ENCODE results near the gene MTX3. TPM values are rescaled to one million over a fixed set of nuclear protein-coding genes. Genes with fewer than 3 reads are reported as not detected.

The MTX3 gene
- total RNA-seq, 1 donor from 2014 or later = 22.1 TPM

- Histone ChIP-seq H3K4me3 (ENCODE audit: low read depth, low read length) (no peak within 1 kb of the TSS), H3K36me3 (ENCODE audit: control insufficient read depth, insufficient read depth, low read length) (no peaks in the 10 kb centered on the region), H3K27me3 (ENCODE audit: control insufficient read depth, insufficient read depth, low read length) (peaks cover 28% of the 10 kb centered on the region)
- no peak for FAIRE-seq
- TF ChIP-seq, protein P1, sequence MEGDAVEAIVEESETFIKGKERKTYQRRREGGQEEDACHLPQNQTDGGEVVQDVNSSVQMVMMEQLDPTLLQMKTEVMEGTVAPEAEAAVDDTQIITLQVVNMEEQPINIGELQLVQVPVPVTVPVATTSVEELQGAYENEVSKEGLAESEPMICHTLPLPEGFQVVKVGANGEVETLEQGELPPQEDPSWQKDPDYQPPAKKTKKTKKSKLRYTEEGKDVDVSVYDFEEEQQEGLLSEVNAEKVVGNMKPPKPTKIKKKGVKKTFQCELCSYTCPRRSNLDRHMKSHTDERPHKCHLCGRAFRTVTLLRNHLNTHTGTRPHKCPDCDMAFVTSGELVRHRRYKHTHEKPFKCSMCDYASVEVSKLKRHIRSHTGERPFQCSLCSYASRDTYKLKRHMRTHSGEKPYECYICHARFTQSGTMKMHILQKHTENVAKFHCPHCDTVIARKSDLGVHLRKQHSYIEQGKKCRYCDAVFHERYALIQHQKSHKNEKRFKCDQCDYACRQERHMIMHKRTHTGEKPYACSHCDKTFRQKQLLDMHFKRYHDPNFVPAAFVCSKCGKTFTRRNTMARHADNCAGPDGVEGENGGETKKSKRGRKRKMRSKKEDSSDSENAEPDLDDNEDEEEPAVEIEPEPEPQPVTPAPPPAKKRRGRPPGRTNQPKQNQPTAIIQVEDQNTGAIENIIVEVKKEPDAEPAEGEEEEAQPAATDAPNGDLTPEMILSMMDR (IDR thresholded peaks at IDR 0.05; ENCODE audit: insufficient read depth, low read length, severe bottlenecking) = no peak
- no peak for DNase-seq (ENCODE audit: low read depth)
Measured at GRCh38 chr5:80034962-80035821, 44.1 kb upstream of the MTX3 start, which contains the start of gene THBS4. Gene THBS4 (plus strand): TSS chr5:80035348. CDS start chr5:80035538, 190 bp downstream.

DNA sequence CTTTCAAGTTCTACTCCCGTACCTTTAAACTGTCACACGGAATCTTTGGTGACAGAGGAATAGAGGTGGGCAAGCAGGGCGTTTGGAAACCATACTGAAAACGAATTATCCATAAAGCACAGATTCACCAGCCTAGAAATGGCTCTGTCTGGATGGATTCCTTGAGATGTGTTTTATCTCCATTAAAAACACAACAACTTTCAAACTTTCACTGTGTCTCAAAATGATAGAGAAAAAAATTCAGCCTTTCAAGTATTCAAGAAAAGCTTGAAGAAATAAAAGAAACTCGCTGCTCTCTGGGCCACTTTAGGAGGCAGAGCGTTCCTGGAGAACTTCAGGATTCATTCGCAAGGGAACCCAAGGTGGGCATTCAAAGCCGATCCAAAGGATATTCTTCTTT, 43.5 kb upstream of the MTX3 start:
- no peak overlapping the region for H3K4me3 ChIP-seq (ENCODE audit: low read depth, low read length)
- H3K27me3 ChIP-seq (ENCODE audit: control insufficient read depth, insufficient read depth, low read length) = peaks cover 26% of the 10 kb centered on the region

DNA sequence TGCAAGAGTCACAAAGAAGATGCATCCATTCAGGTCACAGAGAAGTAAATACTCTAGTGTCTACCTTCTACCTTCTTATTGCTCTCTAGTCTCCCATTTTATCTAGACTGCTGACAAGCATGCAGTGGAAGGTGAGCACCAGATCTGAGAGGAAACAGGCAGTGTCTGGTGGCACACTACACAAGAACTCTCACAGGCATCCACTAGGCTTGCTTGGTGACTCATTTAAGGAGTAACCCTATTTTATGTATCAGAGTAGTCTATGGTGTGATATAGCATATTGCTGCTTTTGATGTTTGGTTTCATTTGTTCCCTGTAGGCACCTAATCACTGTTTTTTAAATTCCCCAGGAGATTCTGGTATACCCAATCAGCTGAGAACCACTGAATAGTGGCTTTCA, 42.5 kb upstream of the MTX3 start:
- TF ChIP-seq, protein P1 (IDR thresholded peaks at IDR 0.05; ENCODE audit: insufficient read depth, low read length, severe bottlenecking) = no peak
- peaks cover 26% of the 10 kb centered on the region for H3K27me3 ChIP-seq (ENCODE audit: control insufficient read depth, insufficient read depth, low read length)
- no peaks in the 10 kb centered on the region for H3K36me3 ChIP-seq (ENCODE audit: control insufficient read depth, insufficient read depth, low read length)
- DNase-seq (ENCODE audit: low read depth) (peak; percentile 16), FAIRE-seq (no peak)
- no peak overlapping the region for H3K4me3 ChIP-seq (ENCODE audit: low read depth, low read length)

More for the DNA sequence above, 43.5 kb upstream of the MTX3 start:
- TF ChIP-seq, protein P1 (IDR thresholded peaks at IDR 0.05; ENCODE audit: insufficient read depth, low read length, severe bottlenecking) = no peak
- H3K36me3 ChIP-seq (ENCODE audit: control insufficient read depth, insufficient read depth, low read length) = no peaks in the 10 kb centered on the region
- FAIRE-seq = no peak
- DNase-seq (ENCODE audit: low read depth) = no peak

GRCh38 chr5:80031109-80031508, 40.0 kb upstream of the MTX3 start:
- no peaks in the 10 kb centered on the region for H3K36me3 ChIP-seq (ENCODE audit: control insufficient read depth, insufficient read depth, low read length)
- no peak overlapping the region for H3K4me3 ChIP-seq (ENCODE audit: low read depth, low read length)
- no peak for FAIRE-seq
- TF ChIP-seq, protein P1 (IDR thresholded peaks at IDR 0.05; ENCODE audit: insufficient read depth, low read length, severe bottlenecking) = no peak
- DNase-seq (ENCODE audit: low read depth) = no peak
- peaks cover 22% of the 10 kb centered on the region for H3K27me3 ChIP-seq (ENCODE audit: control insufficient read depth, insufficient read depth, low read length)

DNA sequence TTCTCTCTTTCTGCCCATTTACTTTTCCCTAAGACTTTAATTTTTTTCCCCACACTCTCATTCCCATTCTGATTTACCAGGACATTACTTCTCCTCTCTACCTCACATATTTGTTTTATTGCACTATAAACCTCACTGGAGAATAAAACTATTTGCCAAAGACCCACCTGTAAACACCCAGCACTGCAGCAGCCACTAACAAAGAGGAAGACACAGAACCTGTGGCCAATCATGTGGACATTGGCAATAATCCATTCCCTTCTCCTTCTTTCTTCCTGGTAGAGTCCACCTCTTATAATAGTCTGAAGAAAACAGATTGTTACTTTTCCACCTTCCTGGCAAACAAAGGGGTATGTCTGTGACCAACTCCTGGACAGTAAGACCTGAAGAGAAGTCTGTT, 35.8 kb upstream of the MTX3 start:
- Histone ChIP-seq H3K4me3 (ENCODE audit: low read depth, low read length) (no peak overlapping the region), H3K27me3 (ENCODE audit: control insufficient read depth, insufficient read depth, low read length) (peaks cover 4% of the 10 kb centered on the region), H3K36me3 (ENCODE audit: control insufficient read depth, insufficient read depth, low read length) (no peaks in the 10 kb centered on the region)
- DNase-seq (ENCODE audit: low read depth) (no peak), FAIRE-seq (no peak)
- TF ChIP-seq, protein P1 (IDR thresholded peaks at IDR 0.05; ENCODE audit: insufficient read depth, low read length, severe bottlenecking) = no peak

All from bronchial epithelial cell (primary cell).